ENCODE data around the gene COA3.
"Not testable (repeated sequence)": the region's sequence is repeated elsewhere in the genome, so short reads cannot be mapped to it uniquely, and the experiment has no call there.

- not testable (repeated sequence) for TF ChIP-seq CTCF, POLR2A (IDR thresholded peaks at IDR 0.05)
These were observed 28.5 kb downstream of the COA3 start for GRCh38 chr17:42769964-42770363.
